NCI-H2081 (cell line): ENCODE results near the gene EXOSC10.
"Not testable (repeated sequence)": the region's sequence is repeated elsewhere in the genome, so short reads cannot be mapped to it uniquely, and the experiment has no call there.

ENCODE experiments used
- DNase-seq, 2 experiments: peaks; one replicate each; lab custom pipeline; 2025; lab: John Stamatoyannopoulos, UW

Gene EXOSC10

GRCh38 chr1:11061652-11062365 lies 37.9 kb downstream of the EXOSC10 start:
- no peak for DNase-seq

GRCh38 chr1:11059968-11060830 lies 39.5 kb downstream of the EXOSC10 start, which contains the start of gene SRM:
Gene SRM (minus strand): TSS chr1:11060018. CDS start chr1:11059943, 75 bp downstream.
- peak; percentile 83 to 95 for DNase-seq

GRCh38 chr1:11059155-11059967 lies 40.3 kb downstream of the EXOSC10 start:
- DNase-seq = peak in 1 of 2 experiments; percentile 46

GRCh38 chr1:11058595-11059154 lies 41.0 kb downstream of the EXOSC10 start:
- peak; percentile 48 to 76 for DNase-seq

GRCh38 chr1:11058026-11058425 lies 41.6 kb downstream of the EXOSC10 start:
- DNase-seq = no peak

GRCh38 chr1:11057477-11057876 lies 42.2 kb downstream of the EXOSC10 start:
- DNase-seq = peak in 1 of 2 experiments; percentile 29

GRCh38 chr1:11056504-11056903 lies 43.2 kb downstream of the EXOSC10 start:
- no peak for DNase-seq

GRCh38 chr1:11055676-11056075 lies 44.0 kb downstream of the EXOSC10 start:
- no peak for DNase-seq

- no peak for DNase-seq
Measured at GRCh38 chr1:11054666-11055065, 45.0 kb downstream of the EXOSC10 start.

GRCh38 chr1:11054181-11054580 lies 45.5 kb downstream of the EXOSC10 start:
- no peak for DNase-seq

- no peak for DNase-seq
Measured at GRCh38 chr1:11053758-11054137, 45.9 kb downstream of the EXOSC10 start.

GRCh38 chr1:11052839-11053757 lies 46.6 kb downstream of the EXOSC10 start:
- peak in 1 of 2 experiments; percentile 48 for DNase-seq

GRCh38 chr1:11051781-11052511 lies 47.7 kb downstream of the EXOSC10 start:
- no peak for DNase-seq

GRCh38 chr1:11051121-11051520 lies 48.5 kb downstream of the EXOSC10 start:
- DNase-seq = not testable (repeated sequence)

- no peak for DNase-seq
Measured at GRCh38 chr1:11046625-11047365, 52.9 kb downstream of the EXOSC10 start, which contains the start of gene MASP2. Gene MASP2 (minus strand): TSS chr1:11047239. CDS start chr1:11047207, 32 bp downstream.

GRCh38 chr1:11046270-11046566 lies 53.5 kb downstream of the EXOSC10 start:
- no peak for DNase-seq

GRCh38 chr1:11045428-11046269 lies 54.0 kb downstream of the EXOSC10 start:
- DNase-seq = no peak

GRCh38 chr1:11044849-11045427 lies 54.7 kb downstream of the EXOSC10 start:
- DNase-seq = no peak
